SKM-1 (cell line): ENCODE measurements around the gene TWSG1.
"Not testable (repeated sequence)": the region's sequence is repeated elsewhere in the genome, so short reads cannot be mapped to it uniquely, and the experiment has no call there.

ENCODE experiments used
- DNase-seq: peaks from one replicate; lab custom pipeline; 2025; ENCODE audit not compliant: unreplicated experiment; lab: John Stamatoyannopoulos, UW

Gene TWSG1

GRCh38 chr18:9386879-9387278, 52.3 kb downstream of the TWSG1 start:
- no peak for DNase-seq

- DNase-seq = no peak
Observed at GRCh38 chr18:9387891-9388290, 53.3 kb downstream of the TWSG1 start.

GRCh38 chr18:9389706-9390105, 55.1 kb downstream of the TWSG1 start:
- no peak for DNase-seq

GRCh38 chr18:9392726-9393125, 58.2 kb downstream of the TWSG1 start:
- DNase-seq = no peak

GRCh38 chr18:9394046-9394445, 59.5 kb downstream of the TWSG1 start:
- no peak for DNase-seq

GRCh38 chr18:9400197-9400596, 65.6 kb downstream of the TWSG1 start:
- no peak for DNase-seq

GRCh38 chr18:9401176-9401575, 66.6 kb downstream of the TWSG1 start:
- DNase-seq = no peak

- not testable (repeated sequence) for DNase-seq
Observed at GRCh38 chr18:9402358-9403007, 67.9 kb downstream of the TWSG1 start.

- no peak for DNase-seq
Observed at GRCh38 chr18:9403795-9404564, 69.4 kb downstream of the TWSG1 start.

GRCh38 chr18:9404565-9405060, 70.0 kb downstream of the TWSG1 start:
- no peak for DNase-seq

- DNase-seq = no peak
Observed at GRCh38 chr18:9405130-9405529, 70.6 kb downstream of the TWSG1 start.

GRCh38 chr18:9405977-9406376, 71.4 kb downstream of the TWSG1 start:
- DNase-seq = no peak

- DNase-seq = no peak
Observed at GRCh38 chr18:9410515-9410914, 75.9 kb downstream of the TWSG1 start.

GRCh38 chr18:9413576-9413975, 79.0 kb downstream of the TWSG1 start:
- DNase-seq = no peak

- no peak for DNase-seq
Observed at GRCh38 chr18:9416563-9417072, 82.0 kb downstream of the TWSG1 start.

GRCh38 chr18:9417073-9417851, 82.7 kb downstream of the TWSG1 start:
- no peak for DNase-seq

- DNase-seq = no peak
Observed at GRCh38 chr18:9418047-9418690, 83.6 kb downstream of the TWSG1 start.

GRCh38 chr18:9419956-9420631, 85.5 kb downstream of the TWSG1 start:
- no peak for DNase-seq

- no peak for DNase-seq
Observed at GRCh38 chr18:9421096-9421900, 86.7 kb downstream of the TWSG1 start.

- DNase-seq = no peak
Observed at GRCh38 chr18:9421901-9422327, 87.3 kb downstream of the TWSG1 start.
